HFFc6 (cell line): ENCODE results near the gene ADAMTS17. TPM values are rescaled to one million over a fixed set of nuclear protein-coding genes. Genes with fewer than 3 reads are reported as not detected.

Experiments used
- DNase-seq: peaks from one replicate; pipeline ENCODE4 v3.0.0-alpha.2; 2018
- H3K27ac Mint-ChIP-seq: 2 replicates; pipeline ENCODE4 v1.8.0; 2020; ENCODE audit warnings: mild to moderate bottlenecking, mixed read lengths
- H3K27me3 Mint-ChIP-seq: 2 replicates; pipeline ENCODE4 v1.8.0; 2021; ENCODE audit warnings: mild to moderate bottlenecking, moderate library complexity, mixed read lengths; ENCODE audit not compliant: insufficient read depth
- H3K36me3 Mint-ChIP-seq: 2 replicates; pipeline ENCODE4 v1.8.0; 2021; ENCODE audit warnings: low read depth, mixed read lengths
- H3K4me1 Mint-ChIP-seq: 2 replicates; pipeline ENCODE4 v1.8.0; 2020; ENCODE audit warnings: low read depth, mixed read lengths
- H3K4me3 Mint-ChIP-seq: 2 replicates; pipeline ENCODE4 v1.8.0; 2020; ENCODE audit warnings: mild to moderate bottlenecking, moderate library complexity, mixed read lengths
- H3K9me3 Mint-ChIP-seq: 2 replicates; pipeline ENCODE4 v1.8.0; 2020; ENCODE audit warnings: mild to moderate bottlenecking, mixed read lengths
- CTCF ChIP-seq: fragments of 200-600 bp; sonication (generic); IDR thresholded peaks from 2 replicates; pipeline ENCODE4 v1.5.0; 2021; ENCODE audit warnings: antibody characterized with exemption, mild to moderate bottlenecking
- total RNA-seq, 6 experiments: library from RNA; stranded (reverse); fragmentation: NEBNext Ultra II Directional; extraction: Animal tissue kit (Norgen Biotek cat#: 25700); gene quantifications; 2 replicates in 1 of 6; 3 replicates in 5 of 6; pipeline ENCODE4 v1.2.3, GENCODE V29; 2021

Gene ADAMTS17
- total RNA-seq, 6 experiments from 2014 or later = not detected

- Mint-ChIP-seq H3K4me1 (no peaks in the 10 kb centered on the region), H3K27me3 (peaks cover 1% of the 10 kb centered on the region), H3K9me3 (peaks cover 40% of the 10 kb centered on the region), H3K36me3 (no peaks in the 10 kb centered on the region), H3K27ac (no peak overlapping the region), H3K4me3 (no peak overlapping the region)
- no peak for TF ChIP-seq CTCF
- no peak for DNase-seq
Observed at GRCh38 chr15:99956820-99957641, 384.7 kb downstream of the ADAMTS17 start.

- no peak for DNase-seq
- Mint-ChIP-seq H3K36me3 (no peaks in the 10 kb centered on the region), H3K4me3 (no peak overlapping the region), H3K27ac (no peak overlapping the region), H3K4me1 (no peaks in the 10 kb centered on the region), H3K9me3 (peaks cover 35% of the 10 kb centered on the region), H3K27me3 (peaks cover 1% of the 10 kb centered on the region)
- no peak for TF ChIP-seq CTCF
Observed at GRCh38 chr15:99956022-99956775, 385.6 kb downstream of the ADAMTS17 start.

GRCh38 chr15:99955532-99955931, 386.2 kb downstream of the ADAMTS17 start:
- Mint-ChIP-seq H3K9me3 (peaks cover 36% of the 10 kb centered on the region), H3K4me1 (no peaks in the 10 kb centered on the region), H3K27me3 (peaks cover 1% of the 10 kb centered on the region), H3K27ac (no peak overlapping the region), H3K36me3 (no peaks in the 10 kb centered on the region), H3K4me3 (no peak overlapping the region)
- no peak for TF ChIP-seq CTCF
- DNase-seq = no peak

- Mint-ChIP-seq H3K36me3 (no peaks in the 10 kb centered on the region), H3K9me3 (peaks cover 36% of the 10 kb centered on the region)
- DNase-seq = no peak
Observed at GRCh38 chr15:99955181-99955525, 386.6 kb downstream of the ADAMTS17 start.

More at GRCh38 chr15:99955181-99955525, 386.6 kb downstream of the ADAMTS17 start:
- TF ChIP-seq CTCF = no peak
- Mint-ChIP-seq H3K4me3 (no peak overlapping the region), H3K27ac (no peak overlapping the region), H3K27me3 (peaks cover 1% of the 10 kb centered on the region), H3K4me1 (no peaks in the 10 kb centered on the region)
